GM18526 (cell line): ENCODE results near the gene LSM6.

Experiments used
- POLR2A ChIP-seq: IDR thresholded peaks from 3 replicates; pipeline ENCODE4 v1.6.1; 2011; ENCODE audit not compliant: insufficient read length; ENCODE audit errors: extremely low read depth

Gene LSM6

DNA sequence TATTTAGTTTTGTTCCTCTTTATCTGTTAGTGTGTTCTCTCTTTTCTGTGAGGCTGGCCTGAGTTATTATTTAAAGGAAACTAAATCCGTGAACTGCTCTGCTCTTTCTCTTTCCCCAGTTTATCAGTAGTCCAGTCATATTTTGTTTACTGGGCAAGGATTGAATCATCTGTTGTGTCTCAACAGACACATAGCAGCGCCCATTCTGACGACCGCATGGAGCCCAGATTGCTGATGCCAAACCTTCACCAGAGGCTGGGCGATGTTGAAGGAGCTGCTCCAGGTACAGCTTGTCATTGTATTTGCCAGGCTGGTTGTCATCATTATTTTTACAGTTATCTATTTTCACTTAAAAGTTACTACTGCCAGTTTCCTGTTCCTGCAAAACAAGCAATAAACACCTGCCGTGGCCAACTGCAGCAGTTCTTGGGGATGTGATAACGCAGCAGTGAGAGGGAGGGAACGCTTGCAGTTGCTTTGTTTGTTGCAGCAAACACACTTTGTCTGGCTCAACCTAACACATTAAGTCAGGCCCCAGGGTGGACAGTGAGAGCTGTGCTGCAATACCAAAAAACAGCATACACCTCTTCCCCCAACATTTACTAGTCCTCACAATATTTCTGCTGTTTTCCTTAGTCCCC, 48.9 kb downstream of the LSM6 start:
- TF ChIP-seq POLR2A, result no peak

GRCh38 chr4:146229406-146229805, 53.9 kb downstream of the LSM6 start:
- no peak for TF ChIP-seq POLR2A

GRCh38 chr4:146232131-146232722, 56.7 kb downstream of the LSM6 start:
- TF ChIP-seq POLR2A, result no peak

DNA sequence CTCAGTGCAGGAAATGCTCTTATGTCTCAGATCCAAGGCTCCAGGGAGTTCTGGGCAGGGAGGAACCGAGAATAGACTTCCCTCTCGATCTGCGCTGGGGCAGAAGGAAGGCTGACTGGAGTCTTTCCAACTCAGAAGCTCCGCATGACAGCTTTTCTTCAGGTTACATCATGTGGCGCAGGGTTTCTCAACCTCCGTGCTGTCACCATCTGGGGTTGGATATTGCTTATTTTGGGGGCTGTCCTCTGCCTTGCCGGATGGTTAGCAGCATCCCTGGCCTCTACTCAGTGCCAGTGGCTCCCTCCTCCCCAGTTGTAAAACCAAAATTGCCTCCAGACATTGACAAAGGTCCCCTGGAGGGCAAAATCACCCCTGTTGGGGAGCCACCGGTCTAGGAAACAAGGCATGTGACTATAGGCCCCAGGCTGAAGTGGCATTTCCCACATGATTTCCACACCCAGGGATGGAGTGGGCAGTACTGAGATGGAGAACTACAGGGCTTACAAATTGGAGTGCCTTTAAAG, 60.2 kb downstream of the LSM6 start:
- no peak for TF ChIP-seq POLR2A

GRCh38 chr4:146236216-146236615, 60.7 kb downstream of the LSM6 start:
- TF ChIP-seq POLR2A, result no peak

GRCh38 chr4:146237092-146237491, 61.6 kb downstream of the LSM6 start:
- no peak for TF ChIP-seq POLR2A

- TF ChIP-seq POLR2A, result no peak
These were observed 62.6 kb downstream of the LSM6 start for GRCh38 chr4:146238107-146238506.
